Measurements from ENCODE around the gene FBXO42. TPM values are rescaled to one million over a fixed set of nuclear protein-coding genes. Genes with fewer than 3 reads are reported as not detected.

Gene FBXO42
- total and polyA plus RNA-seq, 2 experiments from 2014 or later: 6.0 to 20.7 TPM

DNA sequence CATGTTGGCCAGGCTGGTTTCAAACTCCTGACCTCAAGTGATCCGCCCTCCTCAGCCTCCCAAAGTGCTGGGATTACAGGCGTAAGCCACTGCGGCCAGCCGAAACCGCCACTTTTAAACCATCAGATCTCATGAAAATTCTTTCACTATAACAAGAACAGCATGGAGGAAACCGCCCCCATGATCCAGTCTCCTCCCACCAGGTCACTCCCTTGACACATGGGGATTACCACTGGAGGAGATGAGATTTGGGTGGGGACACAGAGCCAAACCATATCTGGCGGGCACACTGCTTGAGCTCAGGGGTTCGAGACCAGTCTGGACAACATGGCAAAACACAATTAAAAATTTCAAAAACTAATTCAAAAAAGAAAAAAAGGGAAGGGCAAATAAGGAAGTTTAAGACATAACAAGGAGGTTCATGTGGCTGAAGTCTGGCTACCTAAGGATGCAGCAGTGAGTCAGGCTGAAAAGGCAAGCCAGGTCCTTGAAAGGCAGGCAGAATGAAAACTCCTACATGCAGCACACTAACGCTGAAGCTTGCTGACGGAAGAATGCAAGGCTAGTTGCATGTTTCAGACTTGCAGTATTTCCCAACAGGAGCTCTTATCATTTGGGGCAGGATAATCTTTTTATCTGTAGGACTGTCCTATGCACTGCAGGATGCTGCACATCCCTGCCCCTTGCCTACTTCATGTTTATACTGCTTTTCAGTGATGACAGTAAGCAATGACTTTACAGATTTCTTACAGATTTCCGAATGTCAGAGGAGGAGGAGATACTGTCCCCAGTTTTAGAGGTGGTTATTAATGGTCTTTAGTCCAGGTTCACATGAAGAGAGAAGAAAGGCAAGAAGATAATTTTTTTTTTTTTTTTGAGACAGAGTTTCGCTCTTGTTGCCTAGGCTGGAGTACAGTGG is 49.3 kb downstream of the FBXO42 start:
- no peak overlapping the region for H2AFZ ChIP-seq
- H3K27ac ChIP-seq (ENCODE audit: low read depth): peak overlapping the region; percentile 50; the same call in 1 of the 2 replicates
- Mint-ChIP-seq H3K4me1 (no peaks in the 10 kb centered on the region), H3K4me3 (no peak overlapping the region), H3K36me3 (ENCODE audit: low read depth) (peaks cover 33% of the 10 kb centered on the region), H3K9me3 (no peaks in the 10 kb centered on the region), H3K27me3 (ENCODE audit: insufficient read depth, low read depth, poor library complexity) (peaks cover 5% of the 10 kb centered on the region), H3K27ac (no peak overlapping the region)
- no peaks in the 10 kb centered on the region for H3K79me2 ChIP-seq (replicated peaks; ENCODE audit: insufficient read depth)
- H4K20me1 ChIP-seq (replicated peaks; ENCODE audit: insufficient read depth): no peaks in the 10 kb centered on the region
- H3K27me3 ChIP-seq (ENCODE audit: insufficient read depth): no peaks in the 10 kb centered on the region
- peaks cover 6% of the 10 kb centered on the region; the same call in 1 of the 2 replicates for H3K36me3 ChIP-seq (ENCODE audit: insufficient read depth)
- no peak for ATAC-seq
- TF ChIP-seq, protein P1, sequence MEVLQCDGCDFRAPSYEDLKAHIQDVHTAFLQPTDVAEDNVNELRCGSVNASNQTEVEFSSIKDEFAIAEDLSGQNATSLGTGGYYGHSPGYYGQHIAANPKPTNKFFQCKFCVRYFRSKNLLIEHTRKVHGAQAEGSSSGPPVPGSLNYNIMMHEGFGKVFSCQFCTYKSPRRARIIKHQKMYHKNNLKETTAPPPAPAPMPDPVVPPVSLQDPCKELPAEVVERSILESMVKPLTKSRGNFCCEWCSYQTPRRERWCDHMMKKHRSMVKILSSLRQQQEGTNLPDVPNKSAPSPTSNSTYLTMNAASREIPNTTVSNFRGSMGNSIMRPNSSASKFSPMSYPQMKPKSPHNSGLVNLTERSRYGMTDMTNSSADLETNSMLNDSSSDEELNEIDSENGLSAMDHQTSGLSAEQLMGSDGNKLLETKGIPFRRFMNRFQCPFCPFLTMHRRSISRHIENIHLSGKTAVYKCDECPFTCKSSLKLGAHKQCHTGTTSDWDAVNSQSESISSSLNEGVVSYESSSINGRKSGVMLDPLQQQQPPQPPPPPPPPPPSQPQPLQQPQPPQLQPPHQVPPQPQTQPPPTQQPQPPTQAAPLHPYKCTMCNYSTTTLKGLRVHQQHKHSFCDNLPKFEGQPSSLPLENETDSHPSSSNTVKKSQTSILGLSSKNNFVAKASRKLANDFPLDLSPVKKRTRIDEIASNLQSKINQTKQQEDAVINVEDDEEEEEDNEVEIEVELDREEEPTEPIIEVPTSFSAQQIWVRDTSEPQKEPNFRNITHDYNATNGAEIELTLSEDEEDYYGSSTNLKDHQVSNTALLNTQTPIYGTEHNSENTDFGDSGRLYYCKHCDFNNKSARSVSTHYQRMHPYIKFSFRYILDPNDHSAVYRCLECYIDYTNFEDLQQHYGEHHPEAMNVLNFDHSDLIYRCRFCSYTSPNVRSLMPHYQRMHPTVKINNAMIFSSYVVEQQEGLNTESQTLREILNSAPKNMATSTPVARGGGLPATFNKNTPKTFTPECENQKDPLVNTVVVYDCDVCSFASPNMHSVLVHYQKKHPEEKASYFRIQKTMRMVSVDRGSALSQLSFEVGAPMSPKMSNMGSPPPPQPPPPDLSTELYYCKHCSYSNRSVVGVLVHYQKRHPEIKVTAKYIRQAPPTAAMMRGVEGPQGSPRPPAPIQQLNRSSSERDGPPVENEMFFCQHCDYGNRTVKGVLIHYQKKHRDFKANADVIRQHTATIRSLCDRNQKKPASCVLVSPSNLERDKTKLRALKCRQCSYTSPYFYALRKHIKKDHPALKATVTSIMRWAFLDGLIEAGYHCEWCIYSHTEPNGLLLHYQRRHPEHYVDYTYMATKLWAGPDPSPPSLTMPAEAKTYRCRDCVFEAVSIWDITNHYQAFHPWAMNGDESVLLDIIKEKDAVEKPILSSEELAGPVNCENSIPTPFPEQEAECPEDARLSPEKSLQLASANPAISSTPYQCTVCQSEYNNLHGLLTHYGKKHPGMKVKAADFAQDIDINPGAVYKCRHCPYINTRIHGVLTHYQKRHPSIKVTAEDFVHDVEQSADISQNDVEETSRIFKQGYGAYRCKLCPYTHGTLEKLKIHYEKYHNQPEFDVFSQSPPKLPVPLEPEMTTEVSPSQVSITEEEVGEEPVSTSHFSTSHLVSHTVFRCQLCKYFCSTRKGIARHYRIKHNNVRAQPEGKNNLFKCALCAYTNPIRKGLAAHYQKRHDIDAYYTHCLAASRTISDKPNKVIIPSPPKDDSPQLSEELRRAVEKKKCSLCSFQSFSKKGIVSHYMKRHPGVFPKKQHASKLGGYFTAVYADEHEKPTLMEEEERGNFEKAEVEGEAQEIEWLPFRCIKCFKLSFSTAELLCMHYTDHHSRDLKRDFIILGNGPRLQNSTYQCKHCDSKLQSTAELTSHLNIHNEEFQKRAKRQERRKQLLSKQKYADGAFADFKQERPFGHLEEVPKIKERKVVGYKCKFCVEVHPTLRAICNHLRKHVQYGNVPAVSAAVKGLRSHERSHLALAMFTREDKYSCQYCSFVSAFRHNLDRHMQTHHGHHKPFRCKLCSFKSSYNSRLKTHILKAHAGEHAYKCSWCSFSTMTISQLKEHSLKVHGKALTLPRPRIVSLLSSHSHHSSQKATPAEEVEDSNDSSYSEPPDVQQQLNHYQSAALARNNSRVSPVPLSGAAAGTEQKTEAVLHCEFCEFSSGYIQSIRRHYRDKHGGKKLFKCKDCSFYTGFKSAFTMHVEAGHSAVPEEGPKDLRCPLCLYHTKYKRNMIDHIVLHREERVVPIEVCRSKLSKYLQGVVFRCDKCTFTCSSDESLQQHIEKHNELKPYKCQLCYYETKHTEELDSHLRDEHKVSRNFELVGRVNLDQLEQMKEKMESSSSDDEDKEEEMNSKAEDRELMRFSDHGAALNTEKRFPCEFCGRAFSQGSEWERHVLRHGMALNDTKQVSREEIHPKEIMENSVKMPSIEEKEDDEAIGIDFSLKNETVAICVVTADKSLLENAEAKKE (CRISPR knock-in tag; IDR thresholded peaks at IDR 0.05): no peak
- no peak overlapping the region for H3K4me2 ChIP-seq
- no peak for DNase-seq (ENCODE audit: low spot score)
- no peaks in the 10 kb centered on the region for H3K9me2 ChIP-seq (ENCODE audit: insufficient read depth)
- no peak overlapping the region for H3K4me3 ChIP-seq
- H3K4me1 ChIP-seq (ENCODE audit: insufficient read depth): no peaks in the 10 kb centered on the region
- no peaks in the 10 kb centered on the region for H3F3A ChIP-seq (replicated peaks; ENCODE audit: low read depth)

DNA sequence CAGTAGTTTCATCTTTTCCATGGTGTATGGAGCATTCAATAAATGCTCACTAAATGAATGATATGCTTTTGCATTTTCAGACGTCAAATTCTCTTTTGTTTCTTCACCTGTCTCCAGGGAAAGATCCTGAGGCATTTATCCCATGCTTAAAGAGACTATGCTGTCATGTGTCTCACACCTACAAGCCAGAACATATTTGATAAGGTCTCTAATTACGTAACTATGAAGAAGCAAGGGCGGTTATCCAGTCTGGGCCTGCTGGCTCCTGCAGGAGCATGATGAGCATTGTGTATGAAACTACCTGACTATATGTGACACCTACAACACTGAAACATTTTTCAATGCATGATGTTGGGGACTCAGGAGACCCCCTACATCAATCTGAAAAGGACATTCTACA is 51.8 kb downstream of the FBXO42 start:
- no peaks in the 10 kb centered on the region for H3K9me3 Mint-ChIP-seq
- H3K36me3 Mint-ChIP-seq (ENCODE audit: low read depth): peaks cover 31% of the 10 kb centered on the region
- TF ChIP-seq JUNB (IDR thresholded peaks at IDR 0.05; ENCODE audit: unreplicated experiment): no peak
- no peak for TF ChIP-seq NANOG (IDR thresholded peaks at IDR 0.05; ENCODE audit: borderline replicate concordance)
- no peak for TF ChIP-seq EZH2 (IDR thresholded peaks at IDR 0.05; ENCODE audit: low read depth, unreplicated experiment)
- no peak for TF ChIP-seq EZH2phosphoT487 (IDR thresholded peaks at IDR 0.05; ENCODE audit: unreplicated experiment)
- no peak for TF ChIP-seq STAT1 (IDR thresholded peaks at IDR 0.05; ENCODE audit: unreplicated experiment)
- no peak for TF ChIP-seq ETS1 (IDR thresholded peaks at IDR 0.05)
- no peak for TF ChIP-seq REST (IDR thresholded peaks at IDR 0.05; ENCODE audit: unreplicated experiment)
- TF ChIP-seq POLR2AphosphoS5 (IDR thresholded peaks at IDR 0.05; ENCODE audit: low read depth): no peak
- no peak for TF ChIP-seq CREB1 (CRISPR knock-in tag; IDR thresholded peaks at IDR 0.05; ENCODE audit: low read depth)

More for the DNA sequence above, 51.8 kb downstream of the FBXO42 start:
- no peak overlapping the region for H3K27ac Mint-ChIP-seq
- ATAC-seq (no peak), DNase-seq (ENCODE audit: low spot score) (no peak)
- Histone ChIP-seq H3K79me2 (replicated peaks; ENCODE audit: insufficient read depth) (0 out of 2 replicates have a peak, but pooled peaks cover 3% of the 10 kb centered on the region), H2AFZ (no peak overlapping the region), H3K36me3 (ENCODE audit: insufficient read depth) (peaks cover 6% of the 10 kb centered on the region; the same call in 1 of the 2 replicates), H3K9me2 (ENCODE audit: insufficient read depth) (no peaks in the 10 kb centered on the region), H3K27me3 (ENCODE audit: insufficient read depth) (no peaks in the 10 kb centered on the region), H3K27ac (ENCODE audit: low read depth) (no peak overlapping the region), H4K20me1 (replicated peaks; ENCODE audit: insufficient read depth) (no peaks in the 10 kb centered on the region), H3K4me2 (no peak overlapping the region), H3K4me1 (ENCODE audit: insufficient read depth) (no peaks in the 10 kb centered on the region), H3K4me3 (no peak overlapping the region), H3F3A (replicated peaks; ENCODE audit: low read depth) (no peaks in the 10 kb centered on the region)
- H3K27me3 Mint-ChIP-seq (ENCODE audit: insufficient read depth, low read depth, poor library complexity): peaks cover 2% of the 10 kb centered on the region
- H3K4me3 Mint-ChIP-seq: no peak overlapping the region
- H3K4me1 Mint-ChIP-seq: no peaks in the 10 kb centered on the region; the same call in 2 of the 3 replicates
